Measurements from ENCODE around the gene MASP1.

GRCh38 chr3:187291001-187291511 is 481 bp downstream of the MASP1 start:
- TF ChIP-seq SIN3A (IDR thresholded peaks at IDR 0.05; ENCODE audit: borderline replicate concordance, insufficient read depth, low read length), result no peak
- TF ChIP-seq, protein P1, sequence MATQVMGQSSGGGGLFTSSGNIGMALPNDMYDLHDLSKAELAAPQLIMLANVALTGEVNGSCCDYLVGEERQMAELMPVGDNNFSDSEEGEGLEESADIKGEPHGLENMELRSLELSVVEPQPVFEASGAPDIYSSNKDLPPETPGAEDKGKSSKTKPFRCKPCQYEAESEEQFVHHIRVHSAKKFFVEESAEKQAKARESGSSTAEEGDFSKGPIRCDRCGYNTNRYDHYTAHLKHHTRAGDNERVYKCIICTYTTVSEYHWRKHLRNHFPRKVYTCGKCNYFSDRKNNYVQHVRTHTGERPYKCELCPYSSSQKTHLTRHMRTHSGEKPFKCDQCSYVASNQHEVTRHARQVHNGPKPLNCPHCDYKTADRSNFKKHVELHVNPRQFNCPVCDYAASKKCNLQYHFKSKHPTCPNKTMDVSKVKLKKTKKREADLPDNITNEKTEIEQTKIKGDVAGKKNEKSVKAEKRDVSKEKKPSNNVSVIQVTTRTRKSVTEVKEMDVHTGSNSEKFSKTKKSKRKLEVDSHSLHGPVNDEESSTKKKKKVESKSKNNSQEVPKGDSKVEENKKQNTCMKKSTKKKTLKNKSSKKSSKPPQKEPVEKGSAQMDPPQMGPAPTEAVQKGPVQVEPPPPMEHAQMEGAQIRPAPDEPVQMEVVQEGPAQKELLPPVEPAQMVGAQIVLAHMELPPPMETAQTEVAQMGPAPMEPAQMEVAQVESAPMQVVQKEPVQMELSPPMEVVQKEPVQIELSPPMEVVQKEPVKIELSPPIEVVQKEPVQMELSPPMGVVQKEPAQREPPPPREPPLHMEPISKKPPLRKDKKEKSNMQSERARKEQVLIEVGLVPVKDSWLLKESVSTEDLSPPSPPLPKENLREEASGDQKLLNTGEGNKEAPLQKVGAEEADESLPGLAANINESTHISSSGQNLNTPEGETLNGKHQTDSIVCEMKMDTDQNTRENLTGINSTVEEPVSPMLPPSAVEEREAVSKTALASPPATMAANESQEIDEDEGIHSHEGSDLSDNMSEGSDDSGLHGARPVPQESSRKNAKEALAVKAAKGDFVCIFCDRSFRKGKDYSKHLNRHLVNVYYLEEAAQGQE (IDR thresholded peaks at IDR 0.05; ENCODE audit: insufficient read depth in 1 of 2, low read depth in 2 of 2, low read length in 2 of 2), result no peak
- no peak for TF ChIP-seq POLR2AphosphoS5 (IDR thresholded peaks at IDR 0.05; ENCODE audit: low read depth, low read length)
- TF ChIP-seq TAF1 (IDR thresholded peaks at IDR 0.05; ENCODE audit: borderline replicate concordance, insufficient read depth, low read length), result no peak
